Sigmoid colon (tissue), 4 donors: ENCODE measurements around the gene EDEM3.

Experiments used
- EP300 ChIP-seq, 4 donors: sonication (generic); formaldehyde crosslinking; IDR thresholded peaks; one replicate each; pipeline ENCODE4 v1.6.1; 2017; ENCODE audit warnings: antibody characterized with exemption in 4 of 4
- POLR2A ChIP-seq, 2 donors: fragments of 450-650 bp; IDR thresholded peaks; one replicate each; pipeline ENCODE4 v1.6.1; 2016; ENCODE audit warnings: antibody characterized with exemption in 2 of 2, mild to moderate bottlenecking in 2 of 2, moderate library complexity in 2 of 2
- POLR2AphosphoS5 ChIP-seq, 4 donors: sonication (generic); formaldehyde crosslinking; IDR thresholded peaks; one replicate each; pipeline ENCODE4 v1.6.1; 2017; ENCODE audit warnings: antibody characterized with exemption in 4 of 4
- TF ChIP-seq, protein P1 (sequence below), 4 experiments: fragments of 450-650 bp in 3 of 4; fragments of 200-600 bp in 1 of 4; IDR thresholded peaks; one replicate each; pipeline ENCODE4 v1.5.1; 2016 to 2019; ENCODE audit warnings: antibody characterized with exemption in 4 of 4, mild to moderate bottlenecking in 3 of 4, moderate library complexity in 2 of 4

DNA sequence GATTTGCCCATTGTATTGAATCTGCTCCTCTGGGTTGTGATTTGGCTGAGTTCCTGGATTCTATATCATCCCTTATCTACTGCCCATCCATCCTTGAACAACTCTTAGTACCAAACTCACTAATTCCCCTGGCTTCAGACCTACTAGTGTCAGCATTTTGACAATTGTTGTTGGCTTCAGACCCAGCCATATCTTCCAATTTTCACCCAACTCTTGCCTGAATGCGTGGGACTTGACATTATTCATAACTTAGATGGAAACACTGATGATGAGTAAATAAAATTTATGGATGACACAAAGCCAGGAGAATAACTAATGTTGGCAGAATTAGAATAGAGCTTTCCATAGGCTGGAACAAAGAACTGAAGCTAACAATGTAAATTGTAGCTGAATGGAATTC, 27.3 kb upstream of the EDEM3 start:
- TF ChIP-seq, protein P1, sequence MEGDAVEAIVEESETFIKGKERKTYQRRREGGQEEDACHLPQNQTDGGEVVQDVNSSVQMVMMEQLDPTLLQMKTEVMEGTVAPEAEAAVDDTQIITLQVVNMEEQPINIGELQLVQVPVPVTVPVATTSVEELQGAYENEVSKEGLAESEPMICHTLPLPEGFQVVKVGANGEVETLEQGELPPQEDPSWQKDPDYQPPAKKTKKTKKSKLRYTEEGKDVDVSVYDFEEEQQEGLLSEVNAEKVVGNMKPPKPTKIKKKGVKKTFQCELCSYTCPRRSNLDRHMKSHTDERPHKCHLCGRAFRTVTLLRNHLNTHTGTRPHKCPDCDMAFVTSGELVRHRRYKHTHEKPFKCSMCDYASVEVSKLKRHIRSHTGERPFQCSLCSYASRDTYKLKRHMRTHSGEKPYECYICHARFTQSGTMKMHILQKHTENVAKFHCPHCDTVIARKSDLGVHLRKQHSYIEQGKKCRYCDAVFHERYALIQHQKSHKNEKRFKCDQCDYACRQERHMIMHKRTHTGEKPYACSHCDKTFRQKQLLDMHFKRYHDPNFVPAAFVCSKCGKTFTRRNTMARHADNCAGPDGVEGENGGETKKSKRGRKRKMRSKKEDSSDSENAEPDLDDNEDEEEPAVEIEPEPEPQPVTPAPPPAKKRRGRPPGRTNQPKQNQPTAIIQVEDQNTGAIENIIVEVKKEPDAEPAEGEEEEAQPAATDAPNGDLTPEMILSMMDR (IDR thresholded peaks at IDR 0.05): no peak
- TF ChIP-seq POLR2AphosphoS5 (IDR thresholded peaks at IDR 0.05) (no peak), POLR2A (IDR thresholded peaks at IDR 0.05) (no peak), EP300 (IDR thresholded peaks at IDR 0.05) (no peak)
